Muscle layer of colon (tissue), 2 donors: ENCODE data around the gene C16orf95.

ENCODE experiments used
- H3K27ac ChIP-seq: one replicate; pipeline ENCODE4 v1.7.0; 2013; ENCODE audit warnings: low read depth, mild to moderate bottlenecking, low read length, moderate library complexity
- H3K27me3 ChIP-seq, 2 donors: one replicate each; pipeline ENCODE4 v1.7.0; 2013; ENCODE audit warnings: low read length in 2 of 2, mild to moderate bottlenecking in 2 of 2; ENCODE audit not compliant: insufficient read depth in 2 of 2, control insufficient read depth in 1 of 2
- H3K36me3 ChIP-seq: one replicate; pipeline ENCODE4 v1.7.0; 2013; ENCODE audit warnings: mild to moderate bottlenecking, low read length; ENCODE audit not compliant: insufficient read depth
- H3K4me1 ChIP-seq: one replicate; pipeline ENCODE4 v1.7.0; 2013; ENCODE audit warnings: mild to moderate bottlenecking, low read length; ENCODE audit not compliant: insufficient read depth
- H3K4me3 ChIP-seq, 2 donors: one replicate each; pipeline ENCODE4 v1.7.0; 2013; ENCODE audit warnings: low read length in 2 of 2, low read depth in 1 of 2, mild to moderate bottlenecking in 1 of 2, moderate library complexity in 1 of 2
- H3K9ac ChIP-seq: one replicate; pipeline ENCODE4 v1.7.0; 2013; ENCODE audit warnings: low read length
- H3K9me3 ChIP-seq: one replicate; pipeline ENCODE4 v1.7.0; 2013; ENCODE audit warnings: mild to moderate bottlenecking, low read length
- donor health status: abdominal sarcoma.
- donor health status: Adenocarcinoma of cecum.

Gene C16orf95

GRCh38 chr16:87291944-87292343, 25.2 kb downstream of the C16orf95 start:
- Histone ChIP-seq H3K27me3 (no peaks in the 10 kb centered on the region), H3K27ac (no peak overlapping the region), H3K9me3 (no peaks in the 10 kb centered on the region), H3K4me1 (no peaks in the 10 kb centered on the region), H3K9ac (no peak overlapping the region), H3K36me3 (no peaks in the 10 kb centered on the region), H3K4me3 (no peak overlapping the region)

GRCh38 chr16:87288753-87289362, 28.3 kb downstream of the C16orf95 start:
- no peak overlapping the region for H3K27ac ChIP-seq
- H3K36me3 ChIP-seq, result no peaks in the 10 kb centered on the region
- no peaks in the 10 kb centered on the region for H3K27me3 ChIP-seq
- H3K9me3 ChIP-seq, result no peaks in the 10 kb centered on the region
- no peaks in the 10 kb centered on the region for H3K4me1 ChIP-seq
- H3K9ac ChIP-seq, result no peak overlapping the region
- H3K4me3 ChIP-seq, result no peak overlapping the region

GRCh38 chr16:87286839-87287626, 30.2 kb downstream of the C16orf95 start:
- Histone ChIP-seq H3K27me3 (no peaks in the 10 kb centered on the region), H3K9me3 (no peaks in the 10 kb centered on the region), H3K36me3 (no peaks in the 10 kb centered on the region), H3K4me1 (no peaks in the 10 kb centered on the region), H3K27ac (no peak overlapping the region), H3K9ac (no peak overlapping the region), H3K4me3 (no peak overlapping the region)

- Histone ChIP-seq H3K27me3 (no peaks in the 10 kb centered on the region), H3K4me1 (no peaks in the 10 kb centered on the region), H3K36me3 (no peaks in the 10 kb centered on the region), H3K27ac (no peak overlapping the region), H3K4me3 (no peak overlapping the region), H3K9ac (no peak overlapping the region), H3K9me3 (no peaks in the 10 kb centered on the region)
Measured at GRCh38 chr16:87284183-87284582, 33.0 kb downstream of the C16orf95 start.

GRCh38 chr16:87279094-87279658, 38.0 kb downstream of the C16orf95 start:
- Histone ChIP-seq H3K9ac (no peak overlapping the region), H3K4me3 (no peak overlapping the region), H3K27ac (no peak overlapping the region), H3K4me1 (no peaks in the 10 kb centered on the region), H3K36me3 (no peaks in the 10 kb centered on the region), H3K27me3 (peaks cover 0 to 8% of the 10 kb centered on the region in 2 donors), H3K9me3 (no peaks in the 10 kb centered on the region)

GRCh38 chr16:87278191-87279093, 38.8 kb downstream of the C16orf95 start:
- Histone ChIP-seq H3K27ac (no peak overlapping the region), H3K9ac (no peak overlapping the region), H3K27me3 (peaks cover 0 to 8% of the 10 kb centered on the region in 2 donors), H3K36me3 (no peaks in the 10 kb centered on the region), H3K4me3 (no peak overlapping the region), H3K4me1 (no peaks in the 10 kb centered on the region), H3K9me3 (no peaks in the 10 kb centered on the region)

- Histone ChIP-seq H3K9me3 (no peaks in the 10 kb centered on the region), H3K27ac (no peak overlapping the region)
Measured at GRCh38 chr16:87276924-87277323, 40.3 kb downstream of the C16orf95 start.

GRCh38 chr16:87276091-87276701, 41.0 kb downstream of the C16orf95 start:
- Histone ChIP-seq H3K4me3 (no peak overlapping the region), H3K9ac (no peak overlapping the region), H3K9me3 (no peaks in the 10 kb centered on the region), H3K27me3 (peaks cover 0 to 8% of the 10 kb centered on the region in 2 donors), H3K36me3 (no peaks in the 10 kb centered on the region), H3K27ac (no peak overlapping the region), H3K4me1 (no peaks in the 10 kb centered on the region)

More at GRCh38 chr16:87276924-87277323, 40.3 kb downstream of the C16orf95 start:
- Histone ChIP-seq H3K4me3 (no peak overlapping the region), H3K27me3 (peaks cover 0 to 8% of the 10 kb centered on the region in 2 donors), H3K36me3 (no peaks in the 10 kb centered on the region), H3K9ac (no peak overlapping the region), H3K4me1 (no peaks in the 10 kb centered on the region)

GRCh38 chr16:87274794-87275193, 42.4 kb downstream of the C16orf95 start:
- no peaks in the 10 kb centered on the region for H3K9me3 ChIP-seq
- H3K27ac ChIP-seq, result no peak overlapping the region
- H3K4me3 ChIP-seq, result no peak overlapping the region
- peaks cover 0 to 8% of the 10 kb centered on the region in 2 donors for H3K27me3 ChIP-seq
- no peaks in the 10 kb centered on the region for H3K4me1 ChIP-seq
- no peak overlapping the region for H3K9ac ChIP-seq
- no peaks in the 10 kb centered on the region for H3K36me3 ChIP-seq

GRCh38 chr16:87273471-87274030, 43.6 kb downstream of the C16orf95 start:
- no peak overlapping the region for H3K9ac ChIP-seq
- H3K36me3 ChIP-seq, result no peaks in the 10 kb centered on the region
- H3K27me3 ChIP-seq, result peaks cover 0 to 8% of the 10 kb centered on the region in 2 donors
- H3K9me3 ChIP-seq, result no peaks in the 10 kb centered on the region
- no peak overlapping the region for H3K27ac ChIP-seq
- H3K4me1 ChIP-seq, result no peaks in the 10 kb centered on the region
- H3K4me3 ChIP-seq, result no peak overlapping the region
